Activated B cell treated with CpG ODN at 0.5 μM for 24 hours (primary cell): ENCODE measurements around the gene HMGCR. TPM values are rescaled to one million over a fixed set of nuclear protein-coding genes. Genes with fewer than 3 reads are reported as not detected.

Source experiments
- ATAC-seq: fragments of 200-7000 bp; cut with Tn5 transposase; one replicate; pipeline ENCODE4 v1.10.0; 2021; ENCODE audit warnings: low read depth, mild to moderate bottlenecking, moderate library complexity
- CTCF ChIA-PET: fragments of 350-600 bp; sonication (Branson Sonifier 250); formaldehyde crosslinking; loops from one replicate; lab custom pipeline; 2021; ENCODE audit warnings: antibody characterized with exemption; lab: Charles Lee
- POLR2A ChIA-PET: fragments of 350-600 bp; sonication (Branson Sonifier 250); formaldehyde crosslinking; loops from one replicate; lab custom pipeline; 2021; ENCODE audit warnings: antibody characterized with exemption; lab: Charles Lee
- DNase-seq: peaks from one replicate; pipeline ENCODE4 v3.0.0; 2022
- H3K27ac Mint-ChIP-seq: one replicate; pipeline ENCODE4 v1.8.0; 2020; ENCODE audit warnings: mixed read lengths
- H3K27me3 Mint-ChIP-seq: one replicate; pipeline ENCODE4 v1.8.0; 2021; ENCODE audit warnings: mixed read lengths
- H3K36me3 Mint-ChIP-seq: one replicate; pipeline ENCODE4 v1.8.0; 2021; ENCODE audit warnings: low read depth, mixed read lengths
- H3K4me1 Mint-ChIP-seq: one replicate; pipeline ENCODE4 v1.8.0; 2021; ENCODE audit warnings: mixed read lengths
- H3K4me3 Mint-ChIP-seq: one replicate; pipeline ENCODE4 v1.8.0; 2020; ENCODE audit warnings: mild to moderate bottlenecking, mixed read lengths
- H3K9me3 Mint-ChIP-seq: one replicate; pipeline ENCODE4 v1.8.0; 2020; ENCODE audit warnings: mixed read lengths
- intact Hi-C: fragments of 100-400 bp; cut with micrococcal nuclease; formaldehyde crosslinking; loops from one replicate; pipeline ENCODE4 v1.15.1; 2024
- total RNA-seq: library from RNA; stranded (reverse); gene quantifications from 2 replicates; pipeline ENCODE4 v1.2.3, GENCODE V29; 2022
- TF ChIP-seq, protein P1 (sequence below): fragments of 200-600 bp; IDR thresholded peaks from one replicate; pipeline ENCODE4 v1.8.0; 2022; ENCODE audit warnings: antibody characterized with exemption, mild to moderate bottlenecking

HMGCR gene
- total RNA-seq, 1 donor from 2014 or later, result 131 TPM

DNA sequence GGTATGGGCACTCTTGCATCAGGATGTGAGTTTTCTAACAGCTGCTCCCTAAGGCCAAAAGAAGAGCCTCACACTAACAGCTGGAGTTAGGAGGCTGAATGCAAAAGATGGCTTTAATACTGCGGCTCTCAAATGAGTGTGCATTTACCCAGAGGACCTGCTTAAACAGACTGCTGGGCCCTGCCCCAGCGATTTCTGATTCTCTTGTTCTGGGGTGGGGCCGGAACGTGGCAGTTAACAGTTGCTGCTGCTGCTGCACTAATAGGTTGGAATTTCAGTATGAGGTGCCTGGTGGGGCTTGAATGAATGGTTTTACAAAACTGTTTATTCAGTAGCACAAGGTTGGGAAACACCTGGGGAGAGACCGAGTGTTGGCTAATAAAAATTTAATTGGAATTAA is 26.1 kb downstream of the HMGCR start:
- Mint-ChIP-seq H3K36me3 (peaks cover 44% of the 10 kb centered on the region), H3K27me3 (no peaks in the 10 kb centered on the region), H3K9me3 (no peaks in the 10 kb centered on the region), H3K4me3 (no peak overlapping the region), H3K27ac (no peak overlapping the region), H3K4me1 (peaks cover 4% of the 10 kb centered on the region)
- no peak for ATAC-seq
- intact Hi-C loops, result no loop called here
- TF ChIP-seq, protein P1, sequence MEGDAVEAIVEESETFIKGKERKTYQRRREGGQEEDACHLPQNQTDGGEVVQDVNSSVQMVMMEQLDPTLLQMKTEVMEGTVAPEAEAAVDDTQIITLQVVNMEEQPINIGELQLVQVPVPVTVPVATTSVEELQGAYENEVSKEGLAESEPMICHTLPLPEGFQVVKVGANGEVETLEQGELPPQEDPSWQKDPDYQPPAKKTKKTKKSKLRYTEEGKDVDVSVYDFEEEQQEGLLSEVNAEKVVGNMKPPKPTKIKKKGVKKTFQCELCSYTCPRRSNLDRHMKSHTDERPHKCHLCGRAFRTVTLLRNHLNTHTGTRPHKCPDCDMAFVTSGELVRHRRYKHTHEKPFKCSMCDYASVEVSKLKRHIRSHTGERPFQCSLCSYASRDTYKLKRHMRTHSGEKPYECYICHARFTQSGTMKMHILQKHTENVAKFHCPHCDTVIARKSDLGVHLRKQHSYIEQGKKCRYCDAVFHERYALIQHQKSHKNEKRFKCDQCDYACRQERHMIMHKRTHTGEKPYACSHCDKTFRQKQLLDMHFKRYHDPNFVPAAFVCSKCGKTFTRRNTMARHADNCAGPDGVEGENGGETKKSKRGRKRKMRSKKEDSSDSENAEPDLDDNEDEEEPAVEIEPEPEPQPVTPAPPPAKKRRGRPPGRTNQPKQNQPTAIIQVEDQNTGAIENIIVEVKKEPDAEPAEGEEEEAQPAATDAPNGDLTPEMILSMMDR, result no peak
- POLR2A ChIA-PET, result interaction anchor here (0.6 kb wide), 1 partner anchor 46 kb away, joined by 3 read pairs; no protein-coding TSS in a partner anchor
- CTCF ChIA-PET, result no interaction called here
- no peak for DNase-seq

DNA sequence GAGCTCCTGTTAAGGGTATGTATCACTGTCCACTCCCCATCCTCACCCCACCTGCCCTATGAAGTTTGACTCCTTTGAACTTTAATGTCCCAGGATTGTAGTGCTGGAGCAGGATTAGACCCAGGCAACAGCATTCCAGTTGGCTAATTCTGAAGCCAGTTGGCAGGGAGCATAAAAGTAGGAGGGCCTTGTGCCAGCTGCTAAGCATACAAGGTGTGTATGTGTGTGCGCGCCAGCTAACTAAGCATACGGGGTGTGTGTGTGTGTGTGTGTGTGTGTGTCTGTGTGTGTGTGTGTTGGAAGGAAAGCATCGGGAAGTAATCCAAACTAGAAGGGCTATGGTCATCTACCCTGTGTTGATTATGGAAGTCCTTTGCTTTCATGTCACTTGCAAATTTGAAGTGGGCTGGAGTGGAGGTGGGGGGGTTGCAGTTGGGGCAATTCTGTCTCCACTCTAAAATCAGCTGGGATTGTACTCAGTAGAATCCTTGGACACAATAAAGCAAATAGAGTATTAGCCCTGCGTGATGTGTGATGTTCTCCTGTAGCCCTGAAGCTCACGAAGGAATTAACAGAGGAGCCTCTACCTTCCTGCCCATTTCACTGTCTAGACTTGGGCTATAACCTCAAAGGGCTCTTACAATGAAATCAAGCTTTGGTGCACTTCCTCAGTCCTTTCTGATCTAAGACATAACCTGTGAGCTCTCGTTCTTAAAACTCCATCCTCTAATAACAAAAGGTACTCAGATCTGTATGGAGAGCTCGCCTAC is 26.9 kb downstream of the HMGCR start:
- Mint-ChIP-seq H3K9me3 (no peaks in the 10 kb centered on the region), H3K4me3 (no peak overlapping the region), H3K27ac (no peak overlapping the region), H3K36me3 (peaks cover 40% of the 10 kb centered on the region), H3K4me1 (peaks cover 4% of the 10 kb centered on the region), H3K27me3 (no peaks in the 10 kb centered on the region)
- intact Hi-C loops, result no loop called here
- DNase-seq (no peak), ATAC-seq (no peak)
- TF ChIP-seq, protein P1, result no peak
- CTCF ChIA-PET, result no interaction called here
- POLR2A ChIA-PET, result interaction anchor here (0.5 to 0.6 kb wide), 2 partner anchors 46 to 600 kb away, joined by 3 read pairs; no protein-coding TSS in a partner anchor

DNA sequence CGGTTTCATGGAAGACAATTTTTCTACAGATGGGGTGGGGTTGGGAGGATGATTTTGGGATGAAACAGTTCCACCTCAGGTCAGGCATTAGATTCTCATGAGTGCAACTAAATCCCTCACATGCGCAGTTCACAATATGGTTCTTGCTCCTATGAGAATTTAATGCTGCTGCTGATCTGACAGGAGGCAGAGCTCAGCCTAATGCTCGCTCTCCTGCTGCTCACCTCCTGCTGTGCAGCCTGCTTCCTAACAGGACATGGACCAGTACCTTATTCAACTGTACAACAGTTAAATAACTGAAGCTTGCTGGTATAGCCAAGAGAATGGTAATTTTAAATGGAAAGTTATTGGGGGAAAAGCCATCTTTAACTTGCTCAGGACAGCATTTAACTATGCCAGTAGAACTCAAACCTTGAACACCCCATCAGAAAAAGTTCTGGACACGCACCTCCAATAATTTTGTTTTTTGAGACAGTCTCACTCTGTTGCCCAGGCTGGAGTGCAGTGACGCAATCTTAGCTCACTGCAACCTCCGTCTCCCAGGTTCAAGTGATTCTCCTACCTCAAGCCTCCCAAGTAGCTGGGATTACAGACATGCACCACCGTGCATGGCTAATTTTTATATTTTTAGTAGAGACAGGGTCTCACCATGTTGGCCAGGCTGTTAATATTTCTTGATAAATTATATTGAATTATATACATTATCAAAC is 27.7 kb downstream of the HMGCR start:
- intact Hi-C loops, result no loop called here
- peaks cover 4% of the 10 kb centered on the region for H3K4me1 Mint-ChIP-seq
- TF ChIP-seq, protein P1, result no peak
- H3K36me3 Mint-ChIP-seq, result peaks cover 37% of the 10 kb centered on the region
- DNase-seq, result no peak
- no peak overlapping the region for H3K4me3 Mint-ChIP-seq
- H3K27me3 Mint-ChIP-seq, result no peaks in the 10 kb centered on the region
- no peak overlapping the region for H3K27ac Mint-ChIP-seq
- no peak for ATAC-seq
- H3K9me3 Mint-ChIP-seq, result no peaks in the 10 kb centered on the region
- POLR2A ChIA-PET, result no interaction called here
- CTCF ChIA-PET, result no interaction called here

DNA sequence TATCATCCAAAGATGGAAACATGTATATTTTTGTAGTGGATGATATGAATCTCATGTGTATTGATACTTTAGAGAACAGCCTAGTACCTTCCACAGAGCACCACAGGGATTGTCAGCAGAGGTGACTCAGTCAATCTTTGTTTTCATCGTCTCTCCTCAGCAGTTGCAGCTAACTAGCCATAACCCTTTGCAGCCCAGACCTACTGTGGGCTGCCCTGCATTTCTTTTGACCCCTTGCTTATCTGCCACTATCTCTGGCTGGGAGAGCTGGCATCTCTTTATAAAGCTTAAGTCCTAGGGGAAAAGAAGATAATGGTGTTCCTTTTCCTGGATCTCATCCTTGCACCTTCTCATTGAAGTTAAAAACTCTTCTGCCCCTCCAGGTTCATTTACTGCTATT is 28.7 kb downstream of the HMGCR start:
- intact Hi-C loops, result no loop called here
- no peak overlapping the region for H3K27ac Mint-ChIP-seq
- H3K36me3 Mint-ChIP-seq, result peaks cover 27% of the 10 kb centered on the region
- DNase-seq (no peak), ATAC-seq (no peak)
- POLR2A ChIA-PET, result interaction anchor here (0.6 kb wide), 1 partner anchor 29 kb away, joined by 6 read pairs; the partner anchor contains the start of gene HMGCR
- H3K9me3 Mint-ChIP-seq, result no peaks in the 10 kb centered on the region
- H3K27me3 Mint-ChIP-seq, result no peaks in the 10 kb centered on the region
- no peak overlapping the region for H3K4me3 Mint-ChIP-seq
- TF ChIP-seq, protein P1, result no peak
- CTCF ChIA-PET, result no interaction called here
- peaks cover 4% of the 10 kb centered on the region for H3K4me1 Mint-ChIP-seq

DNA sequence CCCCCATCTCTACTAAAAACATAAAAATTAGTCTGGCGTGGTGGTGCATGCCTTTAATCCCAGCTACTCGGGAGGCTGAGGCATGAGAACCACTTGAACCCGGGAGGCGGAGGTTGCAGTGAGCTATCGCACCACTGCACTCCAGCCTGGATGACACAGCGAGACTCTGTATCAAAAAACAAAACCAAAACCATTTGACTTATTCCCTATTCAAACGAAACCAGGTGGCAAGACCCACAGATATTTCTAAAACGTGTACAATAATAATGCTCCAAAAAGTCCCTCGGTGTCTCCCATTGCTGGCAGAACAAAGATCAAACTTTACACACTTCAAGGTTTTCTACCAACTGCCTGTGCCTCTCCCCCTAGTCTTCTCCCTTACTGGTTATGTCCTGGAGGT is 29.8 kb downstream of the HMGCR start:
- POLR2A ChIA-PET, result no interaction called here
- no peak overlapping the region for H3K4me3 Mint-ChIP-seq
- TF ChIP-seq, protein P1, result no peak
- CTCF ChIA-PET, result no interaction called here
- H3K27ac Mint-ChIP-seq, result peak overlapping the region; percentile 62
- DNase-seq (no peak), ATAC-seq (peak; percentile 37)
- H3K36me3 Mint-ChIP-seq, result peaks cover 25% of the 10 kb centered on the region
- no peaks in the 10 kb centered on the region for H3K9me3 Mint-ChIP-seq
- intact Hi-C loops, result no loop called here
- no peaks in the 10 kb centered on the region for H3K27me3 Mint-ChIP-seq
- peaks cover 4% of the 10 kb centered on the region for H3K4me1 Mint-ChIP-seq
